LHCN-M2 (cell line): Measurements from ENCODE around the gene LIMD2. TPM values are rescaled to one million over a fixed set of nuclear protein-coding genes. Genes with fewer than 3 reads are reported as not detected.

ENCODE experiments used
- DNase-seq: peaks from one replicate; pipeline ENCODE4 v3.0.0-alpha.2; 2012; ENCODE audit warnings: low read depth
- total RNA-seq: library from RNA; depleted of rRNA; stranded (reverse); fragments of >200 nt; gene quantifications from 2 replicates; pipeline ENCODE4 v1.2.3, GENCODE V29; 2014

LIMD2 gene
- total RNA-seq, 1 experiment from 2014 or later, result 11.7 TPM

GRCh38 chr17:63701456-63701820, 1.5 kb upstream of the LIMD2 start:
- no peak for DNase-seq

- DNase-seq, result no peak
Measured at GRCh38 chr17:63700528-63701455, 867 bp upstream of the LIMD2 start.

GRCh38 chr17:63698886-63699637, 863 bp downstream of the LIMD2 start:
- no peak for DNase-seq

GRCh38 chr17:63698381-63698885, 1.5 kb downstream of the LIMD2 start:
- DNase-seq, result no peak

GRCh38 chr17:63697341-63698286, 2.3 kb downstream of the LIMD2 start:
- DNase-seq, result no peak

GRCh38 chr17:63696381-63696961, 3.5 kb downstream of the LIMD2 start:
- DNase-seq, result peak; percentile 34

- DNase-seq, result no peak
Measured at GRCh38 chr17:63695889-63696288, 4.0 kb downstream of the LIMD2 start.

GRCh38 chr17:63694950-63695773, 4.8 kb downstream of the LIMD2 start:
- no peak for DNase-seq

- no peak for DNase-seq
Measured at GRCh38 chr17:63694229-63694949, 5.5 kb downstream of the LIMD2 start.

GRCh38 chr17:63693411-63694113, 6.4 kb downstream of the LIMD2 start:
- no peak for DNase-seq

- no peak for DNase-seq
Measured at GRCh38 chr17:63692195-63692816, 7.6 kb downstream of the LIMD2 start.

- no peak for DNase-seq
Measured at GRCh38 chr17:63689479-63689878, 10.4 kb downstream of the LIMD2 start.

- no peak for DNase-seq
Measured at GRCh38 chr17:63688396-63689020, 11.4 kb downstream of the LIMD2 start.

GRCh38 chr17:63686138-63686685, 13.7 kb downstream of the LIMD2 start:
- DNase-seq, result no peak

GRCh38 chr17:63685578-63685977, 14.3 kb downstream of the LIMD2 start:
- DNase-seq, result no peak

- no peak for DNase-seq
Measured at GRCh38 chr17:63685041-63685440, 14.9 kb downstream of the LIMD2 start.

- no peak for DNase-seq
Measured at GRCh38 chr17:63682981-63683380, 16.9 kb downstream of the LIMD2 start.

- DNase-seq, result no peak
Measured at GRCh38 chr17:63682441-63682840, 17.5 kb downstream of the LIMD2 start.
